ENCODE results near the gene SOWAHA.
"Not testable (repeated sequence)": the region's sequence is repeated elsewhere in the genome, so short reads cannot be mapped to it uniquely, and the experiment has no call there.

SOWAHA gene

GRCh38 chr5:132853323-132853722 lies 40.2 kb downstream of the SOWAHA start:
- no peak for DNase-seq (ENCODE audit: low read depth in 2 of 2)

GRCh38 chr5:132853790-132854189 lies 40.7 kb downstream of the SOWAHA start:
- no peak for DNase-seq (ENCODE audit: low read depth in 2 of 2)

GRCh38 chr5:132854301-132854700 lies 41.2 kb downstream of the SOWAHA start:
- no peak for DNase-seq (ENCODE audit: low read depth in 2 of 2)

- DNase-seq (ENCODE audit: low read depth in 2 of 2) = not testable (repeated sequence)
Measured at GRCh38 chr5:132854992-132855391, 41.9 kb downstream of the SOWAHA start.

DNA sequence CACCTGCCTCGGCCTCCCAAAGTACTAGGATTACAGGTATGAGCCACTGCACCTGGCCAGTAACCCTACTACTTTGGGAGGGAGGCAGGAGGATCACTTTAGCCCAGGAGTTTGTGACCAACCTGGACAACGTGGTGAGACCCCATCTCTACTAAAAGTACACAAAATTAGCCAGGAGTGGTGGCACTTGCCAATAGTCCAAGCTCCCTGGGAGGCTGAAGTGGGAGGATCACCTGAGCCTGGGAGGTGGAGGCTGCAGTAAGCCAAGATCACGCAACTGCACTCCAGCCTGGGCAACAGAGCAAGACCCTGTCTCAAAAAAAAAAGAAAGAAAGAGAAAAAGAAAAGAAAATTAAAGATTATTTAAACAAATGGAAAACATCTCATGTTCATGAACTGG lies 42.9 kb downstream of the SOWAHA start:
- no peak for DNase-seq (ENCODE audit: low read depth in 2 of 2)

GRCh38 chr5:132859889-132860437 lies 46.9 kb downstream of the SOWAHA start:
- DNase-seq (ENCODE audit: low read depth in 2 of 2) = no peak

DNA sequence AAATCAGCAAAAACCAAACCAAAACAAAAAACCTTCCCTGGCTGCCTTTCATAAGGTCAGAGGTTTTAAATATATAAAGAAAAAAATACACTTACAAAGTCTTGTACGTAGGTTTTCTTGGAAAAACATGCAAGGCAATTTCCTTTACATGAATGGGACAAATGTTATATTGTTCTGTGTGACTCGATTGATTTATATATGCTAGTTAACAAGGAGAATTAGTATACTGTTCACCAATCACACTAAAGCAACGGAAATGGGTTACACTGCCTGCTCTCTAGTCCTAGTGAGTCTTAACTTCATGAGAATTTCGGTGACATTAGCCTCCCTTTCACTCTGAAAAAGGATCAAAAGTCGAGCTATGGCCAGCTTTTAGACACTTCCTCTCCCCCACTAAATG lies 47.6 kb downstream of the SOWAHA start:
- DNase-seq (ENCODE audit: low read depth in 2 of 2) = no peak

- no peak for DNase-seq (ENCODE audit: low read depth in 2 of 2)
Measured at GRCh38 chr5:132865668-132866341, 52.7 kb downstream of the SOWAHA start.

Data from stimulated activated CD4-positive, alpha-beta T cell treated with anti-CD3 and anti-CD28 coated beads, Interleukin-1b, Interleukin-23, amount 100 ng/mL, for 1 hour (primary cell).